SHP77 treated with DMSO at 0.1 percent for 48 hours (cell line): ENCODE results near the gene RNF167.

Source experiments
- DNase-seq: peaks from one replicate; lab custom pipeline; 2025; lab: John Stamatoyannopoulos, UW

Gene RNF167

DNA sequence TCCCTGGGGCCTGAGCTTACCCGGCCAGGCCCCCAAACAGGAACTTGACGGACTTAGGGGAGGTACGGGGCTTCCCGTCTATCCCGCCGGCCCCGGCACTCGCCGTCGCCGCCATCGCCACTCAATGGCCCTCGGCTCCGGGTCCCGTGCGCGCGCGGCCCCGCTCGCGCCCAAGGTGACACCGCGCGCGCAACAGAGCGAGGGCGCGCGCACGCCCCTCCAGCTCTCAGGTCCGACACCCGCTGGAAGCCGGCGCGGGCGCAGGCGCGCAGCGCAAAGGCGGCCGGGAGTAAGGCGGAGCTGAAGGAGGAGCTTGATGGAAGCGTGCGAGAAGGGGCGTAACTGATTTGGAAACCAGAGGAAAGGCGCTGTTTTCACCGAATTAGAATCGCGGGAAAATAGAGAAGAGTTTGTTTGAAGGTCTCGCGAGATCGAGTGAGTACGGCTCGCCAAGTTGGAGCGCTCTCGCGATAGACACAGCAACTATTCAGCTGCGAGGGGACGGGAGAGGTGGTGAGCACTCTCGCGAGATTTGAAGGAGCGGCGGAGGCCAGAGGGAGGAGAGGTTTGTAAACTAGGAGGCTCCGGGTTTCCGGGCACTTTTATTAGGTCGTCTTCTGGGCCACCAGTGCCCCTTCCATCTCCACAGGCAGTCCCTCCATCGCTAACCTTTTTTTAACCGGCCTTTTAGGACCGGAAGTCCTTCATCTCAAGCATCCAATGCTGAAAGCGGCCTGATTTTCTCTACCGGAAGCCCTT lies at the start of gene RNF167, which contains the start of gene SLC25A11:
Gene RNF167, plus strand, starts transcription at position 473 of the 759 bp plus-strand sequence. CDS start 642 bp downstream, outside the sequence.
Gene SLC25A11, minus strand, starts transcription at position 251 of the 759 bp plus-strand sequence. Its CDS starts 136 bp downstream, at position 115.
- peak; percentile 100 for DNase-seq

DNA sequence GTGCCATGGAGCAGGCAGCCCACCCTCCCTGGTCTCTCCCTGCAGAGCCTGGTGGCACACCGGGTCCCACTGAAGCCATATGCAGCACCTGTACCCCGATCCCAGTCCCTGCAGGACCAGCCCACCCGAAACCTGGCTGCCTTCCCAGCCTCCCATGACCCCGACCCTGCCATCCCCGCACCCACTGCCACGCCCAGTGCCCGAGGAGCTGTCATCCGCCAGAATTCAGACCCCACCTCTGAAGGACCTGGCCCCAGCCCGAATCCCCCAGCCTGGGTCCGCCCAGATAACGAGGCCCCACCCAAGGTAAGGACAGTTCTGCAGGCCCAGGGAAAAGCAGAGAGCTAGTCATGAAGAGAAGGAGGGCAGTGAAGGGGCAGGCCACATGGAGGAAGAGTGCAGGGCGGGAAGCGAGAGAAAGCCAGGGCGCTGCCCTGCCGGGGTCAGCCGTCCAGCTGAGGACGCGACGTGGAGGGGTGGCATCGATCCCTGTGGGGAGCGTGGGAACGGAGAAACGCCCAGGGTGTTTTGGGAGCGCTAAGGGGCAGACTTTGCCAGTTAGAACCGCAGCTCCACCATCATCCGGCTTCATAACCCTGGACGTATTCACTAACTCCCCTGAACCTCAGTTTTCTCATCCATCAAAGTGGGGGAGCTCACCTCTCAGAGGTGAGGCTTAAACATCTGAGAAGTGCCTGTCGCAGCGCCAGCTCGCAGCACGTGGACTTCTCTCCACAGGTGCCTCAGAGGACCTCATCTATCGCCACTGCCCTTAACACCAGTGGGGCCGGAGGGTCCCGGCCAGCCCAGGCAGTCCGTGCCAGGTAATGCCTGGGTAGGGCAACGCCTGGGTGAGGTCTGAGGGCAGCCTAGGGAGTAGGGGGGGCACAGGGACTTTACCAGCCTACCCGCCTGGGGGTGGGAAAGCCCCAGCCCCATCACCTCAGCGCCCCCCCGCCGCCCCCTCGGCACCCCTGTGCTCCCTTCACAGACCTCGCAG lies 48.4 kb upstream of the RNF167 start:
- DNase-seq, result no peak

DNA sequence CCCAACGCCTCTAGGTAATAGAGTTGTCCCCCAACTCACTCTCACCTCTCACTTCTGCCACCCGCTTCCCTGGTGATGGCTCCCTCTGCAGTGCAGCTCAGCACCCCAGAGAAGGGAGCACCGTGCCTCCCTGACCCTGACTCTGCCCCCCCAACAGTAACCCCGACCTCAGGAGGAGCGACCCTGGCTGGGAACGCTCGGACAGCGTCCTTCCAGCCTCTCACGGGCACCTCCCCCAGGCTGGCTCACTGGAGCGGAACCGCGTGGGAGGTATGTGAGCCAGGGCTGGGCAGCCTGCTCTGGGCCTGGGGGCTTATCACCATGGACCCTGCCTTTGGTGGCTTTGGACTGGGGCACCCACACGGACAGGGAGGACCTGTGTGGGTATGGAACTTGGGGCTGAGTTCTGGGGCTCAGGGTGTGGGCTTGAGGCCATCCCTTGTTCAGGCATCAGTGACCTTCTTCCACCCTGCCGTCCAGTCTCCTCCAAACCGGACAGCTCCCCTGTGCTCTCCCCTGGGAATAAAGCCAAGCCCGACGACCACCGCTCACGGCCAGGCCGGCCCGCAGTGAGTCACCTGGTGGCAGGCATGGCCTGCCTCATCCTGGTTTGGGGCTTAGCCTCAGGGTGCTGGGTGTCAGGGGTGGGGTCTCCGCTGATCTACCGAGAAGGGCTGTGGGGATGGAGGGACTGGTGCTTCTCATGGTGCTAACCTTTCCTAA lies 47.4 kb upstream of the RNF167 start:
- DNase-seq, result no peak

DNA sequence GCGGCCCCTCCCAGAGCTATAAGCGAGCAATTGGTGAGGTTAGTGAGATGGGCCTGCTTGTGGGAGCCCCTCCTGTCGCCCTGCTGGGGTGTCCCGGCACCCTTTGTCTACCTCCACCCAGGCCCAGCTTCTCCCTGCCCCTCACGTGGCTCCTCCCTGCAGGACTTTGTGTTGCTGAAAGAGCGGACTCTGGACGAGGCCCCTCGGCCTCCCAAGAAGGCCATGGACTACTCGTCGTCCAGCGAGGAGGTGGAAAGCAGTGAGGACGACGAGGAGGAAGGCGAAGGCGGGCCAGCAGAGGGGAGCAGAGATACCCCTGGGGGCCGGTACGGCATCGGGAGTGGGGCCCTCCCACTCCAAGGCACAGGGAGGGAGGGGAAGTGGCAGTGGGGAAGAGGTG lies 46.8 kb upstream of the RNF167 start:
- DNase-seq, result no peak

DNA sequence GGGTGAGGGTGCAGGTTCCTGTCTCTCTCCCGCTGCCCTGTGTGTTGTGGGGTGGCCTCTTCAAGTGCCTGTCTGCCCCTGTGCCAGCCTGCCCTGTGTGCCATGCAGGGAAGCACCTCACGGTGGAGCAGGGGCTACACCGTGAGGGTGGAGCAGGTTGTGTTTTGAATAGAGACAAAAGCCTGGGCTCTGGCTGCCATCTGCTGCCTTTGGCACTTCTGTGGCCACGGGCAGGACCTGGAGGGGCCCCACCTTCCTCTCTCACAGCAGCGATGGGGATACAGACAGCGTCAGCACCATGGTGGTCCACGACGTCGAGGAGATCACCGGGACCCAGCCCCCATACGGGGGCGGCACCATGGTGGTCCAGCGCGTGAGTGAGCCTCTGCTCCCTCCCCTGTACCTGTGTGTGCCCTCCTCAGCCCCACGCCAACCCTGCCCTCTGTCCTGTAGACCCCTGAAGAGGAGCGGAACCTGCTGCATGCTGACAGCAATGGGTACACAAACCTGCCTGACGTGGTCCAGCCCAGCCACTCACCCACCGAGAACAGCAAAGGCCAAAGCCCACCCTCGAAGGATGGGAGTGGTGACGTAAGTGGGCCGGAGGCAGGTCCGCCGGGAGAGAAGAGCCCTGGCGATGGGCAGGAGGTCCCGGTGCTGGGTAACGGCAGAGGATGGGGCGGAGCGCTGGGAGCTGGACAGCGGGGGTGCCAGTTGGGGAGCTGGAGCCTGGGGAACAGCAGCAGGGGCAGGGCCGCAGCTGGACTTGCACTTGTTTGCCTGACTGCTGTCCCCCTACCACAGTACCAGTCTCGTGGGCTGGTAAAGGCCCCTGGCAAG lies 46.1 kb upstream of the RNF167 start:
- DNase-seq, result no peak

DNA sequence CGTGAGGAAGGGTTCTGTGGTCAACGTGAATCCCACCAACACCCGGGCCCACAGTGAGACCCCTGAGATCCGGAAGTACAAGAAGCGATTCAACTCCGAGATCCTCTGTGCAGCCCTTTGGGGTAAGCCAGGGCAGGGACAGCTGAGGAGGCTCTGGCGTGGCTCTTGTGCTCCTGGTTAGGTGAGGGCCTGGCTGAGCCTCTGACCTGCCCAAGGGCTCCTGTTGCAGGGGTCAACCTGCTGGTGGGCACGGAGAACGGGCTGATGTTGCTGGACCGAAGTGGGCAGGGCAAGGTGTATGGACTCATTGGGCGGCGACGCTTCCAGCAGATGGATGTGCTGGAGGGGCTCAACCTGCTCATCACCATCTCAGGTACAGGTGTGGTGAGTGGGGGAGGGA lies 44.9 kb upstream of the RNF167 start:
- no peak for DNase-seq

DNA sequence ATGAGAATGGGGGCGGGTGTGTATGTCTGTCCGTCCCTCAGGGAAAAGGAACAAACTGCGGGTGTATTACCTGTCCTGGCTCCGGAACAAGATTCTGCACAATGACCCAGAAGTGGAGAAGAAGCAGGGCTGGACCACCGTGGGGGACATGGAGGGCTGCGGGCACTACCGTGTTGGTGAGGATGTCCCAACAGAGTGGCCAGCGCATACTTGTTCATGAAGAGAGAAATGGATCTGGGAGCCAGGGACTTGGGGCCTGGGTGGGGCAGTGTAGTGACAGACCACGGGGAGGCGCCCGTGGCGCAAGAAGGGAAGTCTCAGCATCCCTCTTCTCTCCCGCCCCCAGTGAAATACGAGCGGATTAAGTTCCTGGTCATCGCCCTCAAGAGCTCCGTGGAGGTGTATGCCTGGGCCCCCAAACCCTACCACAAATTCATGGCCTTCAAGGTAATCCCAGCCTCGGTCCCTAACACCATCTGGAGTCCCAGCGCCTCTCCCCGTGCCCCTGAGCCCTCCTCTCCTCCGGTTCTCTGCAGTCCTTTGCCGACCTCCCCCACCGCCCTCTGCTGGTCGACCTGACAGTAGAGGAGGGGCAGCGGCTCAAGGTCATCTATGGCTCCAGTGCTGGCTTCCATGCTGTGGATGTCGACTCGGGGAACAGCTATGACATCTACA lies 44.3 kb upstream of the RNF167 start:
- DNase-seq, result no peak

DNA sequence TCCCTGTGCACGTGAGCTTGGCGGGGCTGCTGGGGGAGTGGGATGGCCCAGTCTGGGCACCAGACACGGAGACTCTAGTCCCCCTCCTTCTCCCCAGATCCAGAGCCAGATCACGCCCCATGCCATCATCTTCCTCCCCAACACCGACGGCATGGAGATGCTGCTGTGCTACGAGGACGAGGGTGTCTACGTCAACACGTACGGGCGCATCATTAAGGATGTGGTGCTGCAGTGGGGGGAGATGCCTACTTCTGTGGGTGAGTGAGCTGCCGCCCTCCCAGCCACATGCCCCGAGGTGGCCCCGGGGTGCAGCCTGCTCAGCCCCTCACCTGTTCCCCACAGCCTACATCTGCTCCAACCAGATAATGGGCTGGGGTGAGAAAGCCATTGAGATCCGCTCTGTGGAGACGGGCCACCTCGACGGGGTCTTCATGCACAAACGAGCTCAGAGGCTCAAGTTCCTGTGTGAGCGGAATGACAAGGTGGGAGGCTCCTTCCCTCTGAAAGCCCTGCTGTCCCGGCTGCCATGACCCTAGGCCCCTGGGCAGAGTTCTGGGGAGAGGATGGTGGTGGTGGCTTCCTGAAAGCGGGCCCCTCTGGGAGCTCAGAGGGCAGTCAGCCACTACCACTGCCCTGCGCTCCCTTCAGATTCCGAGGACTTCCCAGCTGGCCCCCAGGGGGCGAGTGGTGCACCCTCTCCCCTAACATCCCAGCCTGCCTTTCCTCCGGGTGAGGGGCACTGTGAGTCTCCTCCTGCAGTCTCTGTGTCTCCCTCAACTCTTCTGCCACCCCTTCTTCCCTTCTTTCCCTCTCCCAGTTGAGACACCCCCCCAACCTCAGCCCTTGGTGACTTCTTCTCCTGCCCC lies 43.5 kb upstream of the RNF167 start:
- DNase-seq, result no peak

DNA sequence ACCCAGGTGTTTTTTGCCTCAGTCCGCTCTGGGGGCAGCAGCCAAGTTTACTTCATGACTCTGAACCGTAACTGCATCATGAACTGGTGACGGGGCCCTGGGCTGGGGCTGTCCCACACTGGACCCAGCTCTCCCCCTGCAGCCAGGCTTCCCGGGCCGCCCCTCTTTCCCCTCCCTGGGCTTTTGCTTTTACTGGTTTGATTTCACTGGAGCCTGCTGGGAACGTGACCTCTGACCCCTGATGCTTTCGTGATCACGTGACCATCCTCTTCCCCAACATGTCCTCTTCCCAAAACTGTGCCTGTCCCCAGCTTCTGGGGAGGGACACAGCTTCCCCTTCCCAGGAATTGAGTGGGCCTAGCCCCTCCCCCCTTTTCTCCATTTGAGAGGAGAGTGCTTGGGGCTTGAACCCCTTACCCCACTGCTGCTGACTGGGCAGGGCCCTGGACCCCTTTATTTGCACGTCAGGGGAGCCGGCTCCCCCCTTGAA lies 42.8 kb upstream of the RNF167 start:
- no peak for DNase-seq

DNA sequence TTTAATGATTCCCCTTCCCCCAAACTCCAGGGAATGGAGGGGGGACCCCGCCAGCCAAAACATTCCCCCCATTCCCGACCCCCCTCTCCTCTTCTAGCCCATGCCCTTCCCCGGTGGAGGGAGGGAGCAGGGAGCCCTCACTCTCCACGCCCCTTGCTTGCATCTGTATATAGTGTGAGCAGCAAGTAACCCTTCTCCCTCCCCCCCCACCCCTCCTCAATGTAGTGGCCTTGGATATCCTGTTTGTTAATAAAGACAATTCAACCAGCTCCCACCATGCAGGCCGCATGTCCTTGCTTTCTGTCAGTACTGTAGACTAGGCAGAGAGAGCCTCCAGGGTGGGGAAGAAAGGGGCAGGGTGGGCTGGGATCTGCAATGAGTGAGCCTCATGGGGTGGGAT lies 42.3 kb upstream of the RNF167 start:
- DNase-seq, result no peak

DNA sequence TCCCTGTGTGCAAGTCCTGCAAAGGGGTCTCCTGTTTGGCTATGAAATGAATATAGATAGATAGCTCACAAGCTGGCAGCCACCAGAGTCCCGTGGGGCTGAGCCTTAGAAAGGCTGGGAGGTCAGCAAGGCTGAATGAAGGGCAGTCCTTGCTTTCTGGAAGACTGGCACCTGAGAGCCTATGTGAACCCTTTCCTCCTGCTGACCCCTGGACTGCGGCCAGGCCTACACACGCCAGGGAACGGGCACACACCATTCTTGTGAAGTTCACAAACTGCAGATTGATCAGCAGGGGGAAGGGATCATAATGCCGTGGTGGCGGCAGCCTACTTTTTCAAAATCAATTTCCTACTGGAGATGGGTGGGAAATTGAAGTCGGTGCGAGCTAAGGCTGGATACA lies 41.7 kb upstream of the RNF167 start:
- no peak for DNase-seq

DNA sequence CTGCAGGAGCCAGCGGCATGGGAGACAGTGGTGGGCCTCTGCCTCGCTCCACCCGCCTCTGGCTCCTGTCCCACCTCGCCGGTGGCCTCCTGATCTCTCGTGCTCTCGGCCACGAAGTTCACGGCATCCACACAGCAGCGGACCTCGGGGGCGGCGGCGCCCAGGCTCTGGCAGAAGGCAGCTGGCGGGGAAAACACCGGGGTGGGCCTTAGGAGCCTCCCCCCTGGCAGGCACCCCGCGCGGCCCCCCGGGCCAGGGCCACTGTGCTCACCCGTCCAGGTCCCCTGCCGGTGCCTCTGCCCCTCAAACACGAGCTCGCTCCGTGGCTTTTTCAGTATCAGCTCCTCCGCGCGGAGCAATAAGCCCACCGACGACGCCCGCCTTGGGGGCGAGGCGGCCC lies 41.1 kb upstream of the RNF167 start:
- DNase-seq, result no peak

DNA sequence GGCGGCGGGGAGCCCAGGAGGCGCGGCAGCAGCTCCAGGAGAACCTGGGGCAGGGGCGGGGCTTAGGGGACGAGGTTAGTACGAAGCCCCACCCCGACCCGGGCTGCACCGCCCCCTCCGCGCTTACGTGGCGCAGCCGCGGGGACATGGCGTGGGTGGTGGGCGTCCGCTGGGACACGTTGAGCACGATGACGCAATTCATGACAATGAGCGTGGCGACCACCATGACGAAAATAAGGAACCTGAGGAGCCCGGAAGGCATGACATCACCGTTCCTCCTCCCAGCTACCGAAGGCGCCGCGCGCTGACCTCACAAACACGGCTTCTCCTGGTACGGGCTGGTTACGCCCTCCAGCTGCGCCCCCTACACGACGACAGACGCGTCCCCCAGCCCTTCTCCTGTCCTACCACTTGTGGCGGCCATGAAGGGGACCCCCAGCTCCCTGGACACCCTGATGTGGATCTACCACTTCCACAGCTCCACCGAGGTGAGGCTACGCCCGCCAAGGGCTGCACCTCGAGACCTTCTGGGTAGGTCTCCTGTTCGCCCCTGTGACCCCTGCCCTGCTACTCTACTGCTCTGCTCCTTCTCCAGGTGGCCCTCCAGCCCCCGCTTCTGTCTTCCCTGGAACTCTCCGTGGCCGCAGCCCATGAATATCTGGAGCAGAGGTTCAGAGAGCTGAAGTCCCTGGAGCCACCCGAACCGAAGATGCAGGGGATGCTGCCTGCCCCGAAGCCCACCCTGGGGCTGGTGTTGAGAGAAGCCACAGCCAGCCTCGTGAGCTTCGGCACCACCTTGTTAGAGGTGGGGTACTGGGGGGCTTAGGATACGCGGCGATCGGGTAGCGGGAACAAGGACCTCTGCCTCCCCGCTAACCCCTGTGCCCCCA lies 40.5 kb upstream of the RNF167 start, which contains the start of gene C17orf107:
Gene C17orf107, plus strand, starts transcription at position 196 of the 890 bp plus-strand sequence. Its CDS starts 227 bp downstream, at position 423.
- no peak for DNase-seq

DNA sequence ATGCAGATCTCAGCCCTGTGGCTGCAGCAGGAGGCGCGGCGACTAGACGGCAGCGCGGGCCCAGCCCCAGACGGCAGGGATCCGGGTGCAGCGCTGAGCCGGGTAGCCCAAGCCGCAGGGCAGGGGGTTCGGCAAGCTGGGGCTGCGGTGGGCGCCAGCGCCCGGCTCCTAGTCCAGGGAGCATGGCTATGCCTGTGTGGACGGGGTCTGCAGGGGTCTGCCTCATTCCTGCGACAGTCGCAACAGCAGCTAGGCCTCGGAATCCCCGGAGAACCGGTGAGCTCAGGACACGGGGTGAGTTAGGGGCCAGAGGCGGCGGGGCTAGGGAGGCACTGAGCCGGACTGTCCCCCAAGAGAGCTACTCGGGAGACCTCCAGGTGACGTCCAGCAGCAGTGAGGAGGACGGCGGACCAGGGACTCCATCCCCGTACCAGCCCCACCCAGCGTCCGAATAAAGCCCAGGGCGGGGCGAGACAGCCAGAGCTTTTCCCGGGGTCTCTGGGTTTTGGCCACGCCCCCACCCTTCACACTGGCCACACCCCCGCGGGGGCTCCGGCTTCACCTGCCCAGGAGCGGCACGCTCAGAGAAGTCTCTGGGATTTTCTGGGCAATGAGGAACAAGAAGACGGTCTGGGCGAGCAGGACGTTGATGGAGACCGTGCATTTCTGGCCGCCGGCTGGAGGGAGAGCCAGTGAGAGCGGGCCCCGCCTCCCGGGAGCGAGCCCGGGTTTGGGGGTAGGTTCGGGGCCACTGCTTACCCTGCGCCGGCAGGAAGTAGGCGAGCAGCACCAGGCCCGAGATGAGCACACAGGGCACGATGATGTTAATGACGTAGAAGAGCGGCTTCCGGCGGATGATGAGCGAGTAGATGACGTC lies 39.6 kb upstream of the RNF167 start:
- no peak for DNase-seq

DNA sequence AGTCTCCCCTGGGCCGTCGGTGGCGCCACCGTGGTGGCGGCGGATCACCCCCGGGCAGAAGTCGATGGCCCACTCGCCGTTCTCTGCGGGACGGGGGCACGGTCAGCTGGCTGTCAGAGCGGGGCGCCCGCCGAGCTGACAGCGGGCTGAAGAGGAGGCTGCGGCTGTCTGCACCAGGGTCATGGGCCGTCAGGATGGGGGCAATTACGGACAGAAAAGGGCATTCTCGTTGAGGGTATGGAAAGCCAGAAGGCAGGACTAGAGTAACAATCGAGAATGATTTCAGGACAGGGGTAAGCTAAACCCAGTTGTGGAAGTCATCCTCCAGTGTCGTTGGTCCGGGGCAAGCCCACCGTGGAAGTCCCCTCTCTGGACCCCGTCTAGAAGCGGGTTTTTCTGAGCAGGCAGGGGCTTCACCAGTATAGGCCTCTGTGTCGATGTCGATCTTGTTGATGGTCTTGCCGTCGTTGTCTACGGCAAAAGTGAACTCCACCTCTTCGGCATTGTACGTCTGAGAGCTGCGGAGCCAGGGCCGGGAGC lies 38.9 kb upstream of the RNF167 start:
- DNase-seq, result no peak

DNA sequence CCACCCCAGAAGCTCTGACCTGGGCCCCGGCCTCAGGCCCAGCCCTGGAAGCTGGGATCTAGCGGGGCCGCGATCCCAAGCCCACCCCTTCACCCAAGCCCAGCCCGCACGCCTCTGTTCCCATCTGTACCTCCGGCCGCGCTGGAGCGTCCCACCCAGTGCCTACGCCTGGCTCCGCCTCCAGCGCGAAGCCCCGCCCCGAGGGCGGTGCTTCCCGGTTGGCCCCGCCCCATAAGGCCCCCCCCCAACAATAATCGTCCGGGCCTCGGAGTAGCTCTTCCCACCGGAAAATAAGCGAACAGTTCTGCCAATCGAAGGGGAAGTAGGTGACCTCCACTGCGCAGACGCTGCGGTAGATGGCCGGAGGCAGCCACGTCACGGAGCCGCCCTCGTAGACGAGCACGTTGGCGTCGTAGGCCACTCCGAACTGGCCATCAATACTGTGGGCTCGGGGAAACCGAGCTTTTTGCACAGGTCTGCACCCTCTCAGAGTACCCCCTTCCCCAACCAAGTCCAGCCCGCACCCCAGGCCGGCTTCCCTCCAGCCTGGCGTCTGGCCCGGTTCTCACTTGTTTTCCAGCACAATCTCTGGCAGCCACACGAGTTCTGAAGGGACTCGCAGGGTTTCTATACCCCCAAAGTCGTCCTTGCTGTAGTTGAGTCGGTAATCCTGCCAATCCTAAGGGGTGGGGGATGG lies 38.3 kb upstream of the RNF167 start:
- DNase-seq, result peak; percentile 16
